K562 (cell line): ENCODE data around the gene SLC1A1.

Experiments used
- CBX1 ChIP-seq: sonication (generic); IDR thresholded peaks from 2 replicates; pipeline ENCODE4 v1.6.1; 2016; ENCODE audit warnings: antibody characterized with exemption, low read depth, mild to moderate bottlenecking
- FOS ChIP-seq: IDR thresholded peaks from 3 replicates; pipeline ENCODE4 v1.6.1; 2011; ENCODE audit not compliant: insufficient read length; ENCODE audit errors: extremely low read depth
- PCBP2 ChIP-seq: fragments of 200-400 bp; formaldehyde crosslinking; IDR thresholded peaks from 2 replicates; pipeline ENCODE4 v1.6.1; 2018; ENCODE audit warnings: low read length, low read depth, mild to moderate bottlenecking, moderate library complexity; ENCODE audit not compliant: poor library complexity, severe bottlenecking
- POLR2A ChIP-seq: fragments of 450-650 bp; conservative IDR thresholded peaks from 2 replicates; pipeline ENCODE4 v1.6.1; 2016
- POLR2AphosphoS5 ChIP-seq: IDR thresholded peaks from 2 replicates; pipeline ENCODE4 v1.6.1; 2011; ENCODE audit warnings: mild to moderate bottlenecking, low read depth, low read length, moderate library complexity; ENCODE audit not compliant: control insufficient read depth, insufficient read depth
- SP1 ChIP-seq: sonication (generic); formaldehyde crosslinking; IDR thresholded peaks from 2 replicates; pipeline ENCODE4 v1.8.1; 2022; ENCODE audit warnings: mild to moderate bottlenecking, missing genetic modification reagents
- TEAD4 ChIP-seq, 2 experiments: sonication (generic) in 1 of 2; formaldehyde crosslinking in 1 of 2; IDR thresholded peaks; 2 replicates each; pipeline versions ENCODE4 v1.6.1 to v1.8.0; 2012 to 2022; ENCODE audit warnings: borderline replicate concordance in 1 of 2, inconsistent platforms in 1 of 2, low read length in 1 of 2, mild to moderate bottlenecking in 1 of 2, missing genetic modification reagents in 1 of 2
- ZBTB8A ChIP-seq: fragments of 450-650 bp; IDR thresholded peaks from 2 replicates; pipeline ENCODE4 v1.6.1; 2018; ENCODE audit warnings: mild to moderate bottlenecking, moderate library complexity; ENCODE audit not compliant: partially characterized antibody
- ZNF184 ChIP-seq: sonication (generic); formaldehyde crosslinking; IDR thresholded peaks from 2 replicates; pipeline ENCODE4 v1.5.0; 2020; ENCODE audit warnings: missing genetic modification reagents
- TF ChIP-seq, protein P1 (sequence below), 2 experiments: fragments of 450-650 bp; conservative IDR thresholded peaks; 2 replicates each; pipeline ENCODE4 v1.6.1; 2017; ENCODE audit warnings: mild to moderate bottlenecking in 2 of 2, moderate library complexity in 2 of 2
- TF ChIP-seq, protein P2 (sequence below): fragments of 250-450 bp; sonication (Bioruptor Pico); IDR thresholded peaks from 2 replicates; pipeline ENCODE4 v1.8.0; 2021; ENCODE audit warnings: moderate library complexity, mild to moderate bottlenecking, inconsistent platforms
- TF ChIP-seq, protein P3 (sequence below): fragments of 150-350 bp; IDR thresholded peaks from 2 replicates; pipeline ENCODE4 v1.6.1; 2014; ENCODE audit warnings: low read depth, mild to moderate bottlenecking, low read length, borderline replicate concordance
- TF ChIP-seq, protein P4 (sequence below), 3 experiments: fragments of 200-800 bp in 1 of 3; fragments of 250-450 bp in 1 of 3; fragments of 450-650 bp in 1 of 3; sonication (Bioruptor Pico) in 1 of 3; sonication (Bioruptor generic) in 1 of 3; formaldehyde crosslinking in 1 of 3; IDR thresholded peaks; 2 replicates each; pipeline versions ENCODE4 v1.6.1 to v1.8.0; 2016 to 2022; ENCODE audit warnings: mild to moderate bottlenecking in 2 of 3, missing genetic modification characterization in 2 of 3, missing compliant biosample characterization in 1 of 3, moderate library complexity in 1 of 3
- TF ChIP-seq, protein P5 (sequence below): fragments of 450-650 bp; formaldehyde crosslinking; IDR thresholded peaks from 2 replicates; pipeline ENCODE4 v1.4.0; 2022; ENCODE audit warnings: mild to moderate bottlenecking, moderate library complexity

DNA sequence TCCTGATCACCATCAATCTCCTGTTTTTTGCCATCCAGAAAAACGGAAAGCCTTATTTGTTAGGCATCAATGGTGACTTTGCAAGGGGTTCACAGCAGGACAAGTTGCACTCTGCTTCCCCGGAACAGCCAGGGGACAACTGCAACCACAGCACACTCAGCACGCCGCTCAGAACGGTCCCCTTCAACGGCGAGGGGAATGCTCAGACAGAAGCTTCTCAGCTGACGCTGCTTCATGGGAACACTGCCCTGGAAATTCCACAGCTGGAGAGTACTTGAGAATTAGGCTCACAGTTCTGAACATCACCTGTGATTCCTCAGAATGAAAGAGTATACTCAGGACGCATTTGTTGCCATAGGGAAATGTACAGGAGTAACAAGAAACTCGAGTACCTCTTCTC is 131.7 kb downstream of the SLC1A1 start:
- TF ChIP-seq SP1 (no peak), POLR2A (no peak), POLR2AphosphoS5 (no peak), ZNF184 (no peak), CBX1 (no peak), FOS (no peak), TEAD4 (IDR thresholded peaks at IDR 0.05; ENCODE audit: low read length) (no peak), TEAD4 (CRISPR knock-in tag; IDR thresholded peaks at IDR 0.05; ENCODE audit: borderline replicate concordance) (no peak), PCBP2 (no peak), ZBTB8A (no peak)
- TF ChIP-seq, protein P1, sequence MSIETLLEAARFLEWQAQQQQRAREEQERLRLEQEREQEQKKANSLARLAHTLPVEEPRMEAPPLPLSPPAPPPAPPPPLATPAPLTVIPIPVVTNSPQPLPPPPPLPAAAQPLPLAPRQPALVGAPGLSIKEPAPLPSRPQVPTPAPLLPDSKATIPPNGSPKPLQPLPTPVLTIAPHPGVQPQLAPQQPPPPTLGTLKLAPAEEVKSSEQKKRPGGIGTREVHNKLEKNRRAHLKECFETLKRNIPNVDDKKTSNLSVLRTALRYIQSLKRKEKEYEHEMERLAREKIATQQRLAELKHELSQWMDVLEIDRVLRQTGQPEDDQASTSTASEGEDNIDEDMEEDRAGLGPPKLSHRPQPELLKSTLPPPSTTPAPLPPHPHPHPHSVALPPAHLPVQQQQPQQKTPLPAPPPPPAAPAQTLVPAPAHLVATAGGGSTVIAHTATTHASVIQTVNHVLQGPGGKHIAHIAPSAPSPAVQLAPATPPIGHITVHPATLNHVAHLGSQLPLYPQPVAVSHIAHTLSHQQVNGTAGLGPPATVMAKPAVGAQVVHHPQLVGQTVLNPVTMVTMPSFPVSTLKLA (conservative IDR thresholded peaks at IDR 0.05), result no peak
- TF ChIP-seq, protein P2, sequence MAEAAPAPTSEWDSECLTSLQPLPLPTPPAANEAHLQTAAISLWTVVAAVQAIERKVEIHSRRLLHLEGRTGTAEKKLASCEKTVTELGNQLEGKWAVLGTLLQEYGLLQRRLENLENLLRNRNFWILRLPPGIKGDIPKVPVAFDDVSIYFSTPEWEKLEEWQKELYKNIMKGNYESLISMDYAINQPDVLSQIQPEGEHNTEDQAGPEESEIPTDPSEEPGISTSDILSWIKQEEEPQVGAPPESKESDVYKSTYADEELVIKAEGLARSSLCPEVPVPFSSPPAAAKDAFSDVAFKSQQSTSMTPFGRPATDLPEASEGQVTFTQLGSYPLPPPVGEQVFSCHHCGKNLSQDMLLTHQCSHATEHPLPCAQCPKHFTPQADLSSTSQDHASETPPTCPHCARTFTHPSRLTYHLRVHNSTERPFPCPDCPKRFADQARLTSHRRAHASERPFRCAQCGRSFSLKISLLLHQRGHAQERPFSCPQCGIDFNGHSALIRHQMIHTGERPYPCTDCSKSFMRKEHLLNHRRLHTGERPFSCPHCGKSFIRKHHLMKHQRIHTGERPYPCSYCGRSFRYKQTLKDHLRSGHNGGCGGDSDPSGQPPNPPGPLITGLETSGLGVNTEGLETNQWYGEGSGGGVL (CRISPR knock-in tag), result no peak
- TF ChIP-seq, protein P3, sequence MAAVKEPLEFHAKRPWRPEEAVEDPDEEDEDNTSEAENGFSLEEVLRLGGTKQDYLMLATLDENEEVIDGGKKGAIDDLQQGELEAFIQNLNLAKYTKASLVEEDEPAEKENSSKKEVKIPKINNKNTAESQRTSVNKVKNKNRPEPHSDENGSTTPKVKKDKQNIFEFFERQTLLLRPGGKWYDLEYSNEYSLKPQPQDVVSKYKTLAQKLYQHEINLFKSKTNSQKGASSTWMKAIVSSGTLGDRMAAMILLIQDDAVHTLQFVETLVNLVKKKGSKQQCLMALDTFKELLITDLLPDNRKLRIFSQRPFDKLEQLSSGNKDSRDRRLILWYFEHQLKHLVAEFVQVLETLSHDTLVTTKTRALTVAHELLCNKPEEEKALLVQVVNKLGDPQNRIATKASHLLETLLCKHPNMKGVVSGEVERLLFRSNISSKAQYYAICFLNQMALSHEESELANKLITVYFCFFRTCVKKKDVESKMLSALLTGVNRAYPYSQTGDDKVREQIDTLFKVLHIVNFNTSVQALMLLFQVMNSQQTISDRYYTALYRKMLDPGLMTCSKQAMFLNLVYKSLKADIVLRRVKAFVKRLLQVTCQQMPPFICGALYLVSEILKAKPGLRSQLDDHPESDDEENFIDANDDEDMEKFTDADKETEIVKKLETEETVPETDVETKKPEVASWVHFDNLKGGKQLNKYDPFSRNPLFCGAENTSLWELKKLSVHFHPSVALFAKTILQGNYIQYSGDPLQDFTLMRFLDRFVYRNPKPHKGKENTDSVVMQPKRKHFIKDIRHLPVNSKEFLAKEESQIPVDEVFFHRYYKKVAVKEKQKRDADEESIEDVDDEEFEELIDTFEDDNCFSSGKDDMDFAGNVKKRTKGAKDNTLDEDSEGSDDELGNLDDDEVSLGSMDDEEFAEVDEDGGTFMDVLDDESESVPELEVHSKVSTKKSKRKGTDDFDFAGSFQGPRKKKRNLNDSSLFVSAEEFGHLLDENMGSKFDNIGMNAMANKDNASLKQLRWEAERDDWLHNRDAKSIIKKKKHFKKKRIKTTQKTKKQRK, result no peak
- TF ChIP-seq, protein P4, sequence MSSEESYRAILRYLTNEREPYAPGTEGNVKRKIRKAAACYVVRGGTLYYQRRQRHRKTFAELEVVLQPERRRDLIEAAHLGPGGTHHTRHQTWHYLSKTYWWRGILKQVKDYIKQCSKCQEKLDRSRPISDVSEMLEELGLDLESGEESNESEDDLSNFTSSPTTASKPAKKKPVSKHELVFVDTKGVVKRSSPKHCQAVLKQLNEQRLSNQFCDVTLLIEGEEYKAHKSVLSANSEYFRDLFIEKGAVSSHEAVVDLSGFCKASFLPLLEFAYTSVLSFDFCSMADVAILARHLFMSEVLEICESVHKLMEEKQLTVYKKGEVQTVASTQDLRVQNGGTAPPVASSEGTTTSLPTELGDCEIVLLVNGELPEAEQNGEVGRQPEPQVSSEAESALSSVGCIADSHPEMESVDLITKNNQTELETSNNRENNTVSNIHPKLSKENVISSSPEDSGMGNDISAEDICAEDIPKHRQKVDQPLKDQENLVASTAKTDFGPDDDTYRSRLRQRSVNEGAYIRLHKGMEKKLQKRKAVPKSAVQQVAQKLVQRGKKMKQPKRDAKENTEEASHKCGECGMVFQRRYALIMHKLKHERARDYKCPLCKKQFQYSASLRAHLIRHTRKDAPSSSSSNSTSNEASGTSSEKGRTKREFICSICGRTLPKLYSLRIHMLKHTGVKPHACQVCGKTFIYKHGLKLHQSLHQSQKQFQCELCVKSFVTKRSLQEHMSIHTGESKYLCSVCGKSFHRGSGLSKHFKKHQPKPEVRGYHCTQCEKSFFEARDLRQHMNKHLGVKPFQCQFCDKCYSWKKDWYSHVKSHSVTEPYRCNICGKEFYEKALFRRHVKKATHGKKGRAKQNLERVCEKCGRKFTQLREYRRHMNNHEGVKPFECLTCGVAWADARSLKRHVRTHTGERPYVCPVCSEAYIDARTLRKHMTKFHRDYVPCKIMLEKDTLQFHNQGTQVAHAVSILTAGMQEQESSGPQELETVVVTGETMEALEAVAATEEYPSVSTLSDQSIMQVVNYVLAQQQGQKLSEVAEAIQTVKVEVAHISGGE (CRISPR knock-in tag; IDR thresholded peaks at IDR 0.05), result no peak
- TF ChIP-seq, protein P5, sequence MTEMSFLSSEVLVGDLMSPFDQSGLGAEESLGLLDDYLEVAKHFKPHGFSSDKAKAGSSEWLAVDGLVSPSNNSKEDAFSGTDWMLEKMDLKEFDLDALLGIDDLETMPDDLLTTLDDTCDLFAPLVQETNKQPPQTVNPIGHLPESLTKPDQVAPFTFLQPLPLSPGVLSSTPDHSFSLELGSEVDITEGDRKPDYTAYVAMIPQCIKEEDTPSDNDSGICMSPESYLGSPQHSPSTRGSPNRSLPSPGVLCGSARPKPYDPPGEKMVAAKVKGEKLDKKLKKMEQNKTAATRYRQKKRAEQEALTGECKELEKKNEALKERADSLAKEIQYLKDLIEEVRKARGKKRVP (CRISPR knock-in tag), result no peak
